GM19455 (cell line): Measurements from ENCODE around the gene EPS8.

ENCODE experiments used
- ATAC-seq: cut with Tn5 transposase; IDR thresholded peaks from one replicate; pipeline ENCODE4 v1.9.1; 2021; ENCODE audit not compliant: unreplicated experiment

Gene EPS8

DNA sequence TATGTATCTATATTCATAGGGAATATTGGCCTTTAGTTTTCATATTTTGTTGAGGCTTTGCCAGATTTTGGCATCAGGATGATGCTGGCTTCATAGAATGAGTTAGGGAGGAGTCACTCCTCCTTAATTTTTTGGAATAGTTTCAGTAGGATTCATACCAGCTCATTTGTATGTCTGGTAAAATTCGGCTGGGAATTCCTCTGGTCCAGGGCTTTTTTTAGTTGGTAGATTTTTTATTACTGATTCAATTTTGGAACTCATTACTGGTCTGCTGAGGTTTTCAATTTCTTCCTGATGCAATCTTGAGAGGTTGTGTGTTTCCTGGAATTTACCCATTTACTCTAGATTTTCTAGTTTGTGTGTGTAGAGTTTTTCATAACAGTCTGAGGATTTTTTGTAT, 175.2 kb downstream of the EPS8 start:
- no peak for ATAC-seq

DNA sequence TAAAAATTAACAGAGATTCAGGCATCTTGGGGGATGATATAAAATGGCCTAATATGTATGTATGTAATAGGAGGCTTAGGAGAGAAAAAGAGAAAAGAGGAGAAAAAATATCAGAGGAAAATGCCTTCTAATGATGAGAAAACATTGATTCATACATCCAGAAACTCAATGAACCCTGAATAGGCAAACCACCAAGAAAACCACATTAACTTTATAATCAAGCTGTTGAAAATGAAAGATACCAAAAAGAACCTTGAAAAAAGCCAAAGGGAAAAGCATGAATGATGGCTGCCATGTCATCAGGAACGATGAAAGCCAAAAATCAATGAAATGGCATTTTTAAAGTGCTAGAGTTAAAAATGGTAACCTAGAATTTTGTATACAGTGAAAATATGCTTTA, 180.2 kb downstream of the EPS8 start:
- no peak for ATAC-seq

DNA sequence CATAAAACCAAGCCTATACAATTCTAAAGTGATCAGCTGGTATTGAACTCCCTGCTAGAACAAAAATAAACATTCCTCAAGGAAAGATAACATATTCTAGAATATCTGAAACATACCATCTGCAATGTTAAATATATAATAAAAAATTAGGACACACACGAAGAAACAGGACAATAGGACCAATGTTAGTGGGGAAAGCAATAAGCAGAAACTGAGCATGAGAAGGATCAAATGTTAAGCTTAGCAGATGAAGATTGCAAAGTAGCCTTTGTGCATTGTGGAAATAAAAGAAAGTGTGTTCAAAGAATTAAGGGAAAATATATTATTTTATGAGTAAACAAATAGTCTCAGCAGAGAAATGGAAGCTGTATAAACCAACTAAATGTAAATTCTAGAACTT, 180.8 kb downstream of the EPS8 start:
- no peak for ATAC-seq

DNA sequence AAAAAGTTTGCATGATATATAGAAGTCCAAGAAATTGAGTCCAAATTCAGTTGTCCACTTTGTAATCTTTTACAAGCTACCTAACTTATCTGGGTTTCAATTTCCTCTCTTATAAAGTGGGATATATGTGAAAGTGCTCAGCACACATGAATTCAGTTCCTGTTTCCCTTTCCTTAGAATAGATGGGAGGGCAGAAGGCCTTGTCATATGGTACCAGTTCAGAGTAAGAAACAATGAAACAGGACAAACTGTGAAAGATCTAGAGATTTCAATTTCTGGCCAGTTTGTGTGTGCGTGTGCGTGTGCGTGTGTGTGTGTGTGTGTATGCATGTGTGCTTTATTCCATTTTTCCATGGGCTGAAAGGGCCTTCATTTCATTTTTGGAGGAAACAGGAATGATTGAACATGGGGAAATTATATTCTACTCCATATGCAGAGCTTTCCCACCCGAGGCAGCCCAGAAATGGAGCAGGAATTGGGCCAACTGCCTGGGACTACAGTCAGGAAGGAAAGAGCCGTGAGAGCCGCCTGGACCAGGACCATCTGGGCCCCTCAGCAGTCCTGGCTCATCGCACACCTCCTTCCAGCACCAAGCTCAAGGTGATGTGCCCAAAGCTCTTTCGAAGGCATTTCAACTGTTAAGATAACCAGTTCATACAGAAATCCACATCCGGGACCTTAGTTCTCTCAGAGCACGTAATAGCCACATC, 183.2 kb downstream of the EPS8 start:
- ATAC-seq = no peak

DNA sequence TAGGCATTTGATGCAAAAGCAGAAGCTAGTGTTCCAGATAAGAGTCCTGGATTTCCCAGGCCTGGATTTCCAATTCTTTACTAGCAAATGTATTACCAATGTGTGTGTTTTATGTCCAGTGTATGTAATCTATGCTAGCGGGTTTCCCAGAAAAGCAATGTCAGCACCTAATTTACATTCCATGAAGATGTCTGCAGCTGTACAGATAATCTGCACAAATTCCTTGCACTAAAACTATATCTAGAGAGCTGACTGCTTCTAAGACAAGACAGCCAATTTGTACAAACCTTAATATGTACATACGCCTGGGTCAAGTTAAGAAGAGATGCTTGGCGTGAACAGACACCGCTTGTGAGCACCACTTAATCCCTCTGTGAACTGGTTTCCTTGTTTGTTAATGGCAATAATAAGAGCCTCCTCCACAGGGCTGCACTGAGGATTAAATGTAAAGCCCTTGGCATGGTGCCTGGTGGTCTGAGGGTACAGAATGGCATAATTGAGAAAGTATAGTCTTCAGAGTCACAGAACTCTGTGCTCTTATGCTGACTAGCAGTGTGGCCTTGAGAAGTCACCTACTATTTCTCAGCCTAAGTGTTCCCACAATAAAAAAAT, 185.6 kb downstream of the EPS8 start:
- no peak for ATAC-seq

DNA sequence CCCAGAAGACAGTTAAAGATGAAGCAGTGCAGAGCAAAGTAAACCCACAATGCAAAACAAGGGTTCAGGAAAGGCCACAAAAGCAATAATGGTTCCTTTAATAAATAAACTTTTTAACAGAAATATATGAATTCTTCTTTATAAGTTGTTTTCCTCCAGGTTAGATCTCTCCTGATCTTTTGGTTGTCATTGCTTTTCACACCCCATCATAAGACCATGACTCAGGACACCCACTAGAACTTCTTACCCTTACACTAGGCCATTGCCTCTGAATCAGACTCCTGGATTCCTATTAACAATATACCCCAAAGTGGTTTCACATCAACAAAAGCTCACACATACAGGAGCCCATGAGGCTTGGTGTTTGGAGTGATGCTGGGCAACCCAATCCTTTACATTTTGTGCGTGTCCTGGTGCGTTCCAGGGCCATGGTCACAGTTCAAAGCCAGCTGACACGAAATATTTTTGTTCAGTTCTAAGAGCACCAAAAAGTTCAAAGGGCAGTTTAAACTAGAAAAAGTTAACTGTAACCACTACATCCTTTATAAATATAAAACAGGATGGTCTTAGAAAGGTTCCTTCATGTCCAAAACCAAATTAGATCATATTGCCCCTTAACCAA, 187.0 kb downstream of the EPS8 start:
- ATAC-seq = no peak

DNA sequence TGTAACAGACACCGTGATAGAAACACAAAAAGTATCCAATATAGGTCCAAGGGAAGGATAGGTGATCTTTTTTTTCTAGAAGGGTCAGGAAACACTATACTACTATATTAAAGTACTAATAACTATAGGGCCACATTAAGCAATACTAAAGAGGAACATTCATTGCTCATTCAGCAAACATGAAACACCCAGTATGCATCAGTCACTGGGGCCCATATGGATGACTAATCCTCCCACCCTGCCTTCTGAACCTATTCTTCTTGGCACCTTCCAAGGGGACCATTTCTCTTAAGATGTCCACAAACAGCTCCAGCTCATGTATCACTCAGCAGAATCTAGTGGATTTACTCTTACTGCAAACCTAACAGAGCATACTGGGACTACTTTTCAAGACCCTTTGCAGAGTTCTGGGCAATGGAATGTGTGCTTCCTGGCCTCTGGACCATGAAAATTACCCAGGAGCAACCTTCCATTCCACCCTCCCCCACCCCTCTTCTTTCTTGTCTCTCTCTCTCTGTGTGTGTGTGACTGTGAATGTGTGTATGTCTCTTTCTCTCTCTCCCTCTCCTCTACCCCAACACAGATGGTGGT, 187.9 kb downstream of the EPS8 start:
- no peak for ATAC-seq

DNA sequence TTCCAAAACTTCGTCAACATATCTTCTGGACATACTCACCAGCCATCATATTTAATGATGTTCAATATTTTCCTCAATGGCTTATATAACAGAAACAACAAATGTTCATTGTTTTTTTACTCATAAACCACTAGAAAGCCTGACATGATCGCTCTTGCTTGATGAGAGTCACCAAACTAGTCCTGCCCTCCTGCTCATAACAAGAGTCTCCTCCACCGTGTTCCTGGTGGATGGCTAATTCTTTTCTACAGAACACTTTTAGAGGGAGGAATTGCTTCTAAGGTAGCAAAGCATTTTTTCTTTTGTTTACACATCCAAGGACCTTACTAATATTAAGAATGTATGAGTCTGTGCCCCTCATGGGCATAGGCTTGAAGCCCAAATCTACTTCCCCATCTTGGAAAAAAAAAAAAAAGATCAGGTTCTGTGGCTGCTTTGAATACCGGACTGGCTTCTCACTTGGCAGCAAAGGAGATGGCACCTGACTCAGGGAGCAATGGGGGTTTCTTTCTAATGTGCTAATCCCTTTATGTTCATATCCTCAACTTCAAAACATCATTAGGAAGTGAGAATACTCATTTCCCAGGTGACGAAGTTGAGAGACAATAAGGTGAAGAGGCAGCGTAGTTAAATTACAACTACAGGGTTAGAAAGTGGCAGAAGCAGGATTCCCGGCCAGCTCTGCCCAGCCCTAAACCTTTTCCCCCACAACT, 188.8 kb downstream of the EPS8 start:
- no peak for ATAC-seq

DNA sequence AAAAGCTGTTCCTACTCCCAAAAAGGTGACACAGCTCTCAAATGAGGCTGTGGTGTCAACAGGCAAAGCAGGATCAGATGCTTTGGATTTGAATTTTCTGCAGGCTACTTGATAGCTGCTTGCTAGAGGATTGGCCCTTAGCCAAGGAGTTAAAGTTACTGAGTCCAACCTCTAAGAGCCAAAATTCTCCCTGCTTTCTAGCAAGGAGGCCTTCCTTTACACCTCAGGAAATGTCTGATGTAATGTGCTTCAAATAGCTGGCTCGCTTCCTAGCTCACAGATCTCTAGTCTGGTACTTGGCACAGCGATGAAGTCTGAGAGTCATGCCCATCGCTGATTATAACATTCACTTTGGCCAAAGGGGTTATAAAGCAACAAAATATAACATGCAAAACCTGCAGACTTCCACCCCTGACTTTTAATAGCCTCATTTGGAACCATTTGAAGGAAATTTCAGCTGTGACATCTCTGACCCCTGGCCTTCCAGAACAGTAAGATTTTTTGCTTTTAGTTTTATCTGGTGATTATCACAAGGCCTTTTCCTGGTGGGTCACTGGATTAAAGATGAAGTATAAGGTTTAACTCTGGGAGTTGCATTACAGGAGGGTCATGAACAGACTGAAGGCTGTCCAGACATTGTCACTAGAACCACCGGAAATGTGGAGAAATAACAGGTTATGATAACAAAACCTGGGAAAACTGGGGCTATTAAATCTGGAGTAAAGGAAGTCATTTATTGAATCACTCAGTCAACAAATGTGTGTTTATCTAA, 189.7 kb downstream of the EPS8 start:
- ATAC-seq = no peak

DNA sequence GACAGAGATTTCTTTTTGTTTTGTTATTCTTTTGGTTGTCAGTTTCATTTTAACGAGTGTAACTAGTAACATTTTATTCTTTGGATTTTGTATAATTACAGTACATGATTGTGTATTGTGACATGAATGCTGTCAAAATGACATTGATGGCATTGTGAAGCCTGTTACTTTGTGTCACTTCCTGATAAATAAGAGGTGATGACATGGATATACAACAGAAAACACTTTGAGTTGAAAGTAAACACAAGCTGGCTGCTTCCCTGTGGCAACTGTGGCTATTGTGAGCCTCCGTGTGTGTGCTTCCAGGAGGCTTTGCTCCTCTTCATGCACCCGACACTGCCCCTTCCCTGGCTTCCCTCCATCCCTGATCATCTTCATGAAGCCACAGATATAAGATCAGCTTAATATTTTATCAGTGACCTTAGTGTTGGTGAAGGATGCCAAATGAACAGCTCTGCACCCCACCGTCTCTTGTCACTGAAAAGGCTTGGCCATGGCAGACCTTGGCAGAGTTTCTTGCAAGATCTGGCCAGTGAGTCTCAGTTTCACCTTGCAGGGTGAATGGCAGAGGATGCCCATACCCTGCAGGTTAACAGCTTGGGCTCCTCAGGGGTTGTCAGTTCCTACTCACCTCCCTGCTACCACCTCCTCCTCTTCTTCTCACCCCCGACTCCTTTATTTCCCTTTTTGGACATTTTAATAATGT, 191.9 kb downstream of the EPS8 start:
- ATAC-seq = no peak

DNA sequence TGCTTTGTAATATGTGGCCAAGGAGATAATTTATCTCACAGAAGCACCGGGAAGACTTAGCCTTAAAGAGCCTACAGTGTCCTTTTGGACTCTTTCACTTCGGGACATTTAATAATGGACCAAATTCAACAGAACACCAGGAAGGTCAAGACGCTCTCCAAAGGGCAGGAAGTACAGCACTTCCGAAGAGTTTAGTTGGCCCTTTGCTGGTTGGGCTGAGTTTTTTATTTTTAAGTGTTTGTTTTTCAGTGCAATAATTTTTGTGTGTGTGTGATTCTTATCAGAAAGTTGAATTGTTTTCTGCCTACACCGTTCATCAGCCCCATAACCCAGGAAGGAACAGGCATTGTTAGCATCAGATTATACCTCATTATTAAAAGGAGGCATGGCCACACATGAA, 193.0 kb downstream of the EPS8 start:
- ATAC-seq = no peak

DNA sequence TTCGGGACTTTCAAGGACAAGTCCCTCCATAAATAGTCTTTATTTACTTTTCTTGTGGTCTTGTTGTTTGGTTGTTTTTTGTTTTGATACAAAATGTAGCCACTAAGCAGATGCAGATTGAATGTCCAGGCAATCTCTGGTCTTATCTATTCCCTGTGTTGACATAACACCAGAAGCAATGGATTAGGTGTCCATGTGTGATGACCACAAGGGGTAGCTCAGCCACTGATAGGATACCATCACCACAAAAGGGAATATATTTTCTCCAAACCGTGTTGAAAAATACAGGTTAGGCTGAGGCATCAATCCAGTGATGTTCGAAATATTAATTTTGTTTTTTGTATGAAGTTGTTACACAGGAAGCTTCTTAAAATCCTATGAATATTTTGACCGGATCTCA, 196.3 kb downstream of the EPS8 start:
- no peak for ATAC-seq

DNA sequence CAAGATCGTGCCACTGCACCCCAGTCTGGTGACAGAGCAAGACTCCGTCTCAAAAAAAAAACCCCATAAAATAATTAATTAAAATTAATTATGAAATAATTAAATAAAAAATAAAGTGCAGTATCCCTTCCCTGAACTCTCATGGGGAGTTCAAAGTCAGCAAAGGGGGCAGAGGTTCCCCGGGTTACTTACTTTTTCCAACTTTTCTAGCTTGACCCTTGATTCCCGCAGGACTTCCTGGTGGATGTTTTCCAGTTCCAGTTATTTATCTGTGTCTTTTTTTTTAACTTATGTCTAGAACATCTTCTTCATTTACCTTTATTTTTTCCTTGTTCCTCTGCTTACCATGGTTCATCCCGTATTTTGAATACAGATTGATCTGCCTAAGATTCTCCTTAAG, 197.4 kb downstream of the EPS8 start:
- ATAC-seq = no peak

DNA sequence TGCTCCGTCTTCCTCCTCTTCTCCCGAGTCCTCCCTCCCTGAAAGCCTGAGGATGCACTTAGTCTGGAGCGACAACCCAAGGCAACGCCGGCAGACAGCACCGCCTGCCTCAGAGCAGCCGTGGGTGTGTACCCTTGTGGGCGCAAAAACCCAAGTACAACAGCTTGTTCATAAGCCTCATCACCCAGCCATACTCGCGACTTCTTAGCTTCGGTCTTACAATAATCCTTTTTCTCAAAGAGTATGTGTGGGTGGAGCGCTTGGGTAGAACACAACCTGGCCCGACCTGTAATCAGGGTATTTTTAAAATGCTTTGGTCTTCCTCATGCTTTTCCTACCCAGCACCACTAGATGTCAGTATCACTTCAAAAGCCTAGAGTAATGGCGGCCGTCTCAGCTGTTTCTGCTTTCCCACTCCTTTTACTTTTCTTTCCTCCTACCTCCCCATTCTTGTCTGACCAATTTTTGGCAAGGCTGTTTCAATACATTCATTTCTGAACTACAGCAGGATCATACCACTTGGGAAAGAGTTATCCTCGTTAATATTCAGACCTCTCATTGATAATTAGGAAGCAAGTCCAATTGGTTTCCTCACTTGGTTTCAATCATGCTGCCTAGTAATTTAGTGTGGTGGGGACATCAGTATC, 198.9 kb downstream of the EPS8 start:
- peak; percentile 97 for ATAC-seq

DNA sequence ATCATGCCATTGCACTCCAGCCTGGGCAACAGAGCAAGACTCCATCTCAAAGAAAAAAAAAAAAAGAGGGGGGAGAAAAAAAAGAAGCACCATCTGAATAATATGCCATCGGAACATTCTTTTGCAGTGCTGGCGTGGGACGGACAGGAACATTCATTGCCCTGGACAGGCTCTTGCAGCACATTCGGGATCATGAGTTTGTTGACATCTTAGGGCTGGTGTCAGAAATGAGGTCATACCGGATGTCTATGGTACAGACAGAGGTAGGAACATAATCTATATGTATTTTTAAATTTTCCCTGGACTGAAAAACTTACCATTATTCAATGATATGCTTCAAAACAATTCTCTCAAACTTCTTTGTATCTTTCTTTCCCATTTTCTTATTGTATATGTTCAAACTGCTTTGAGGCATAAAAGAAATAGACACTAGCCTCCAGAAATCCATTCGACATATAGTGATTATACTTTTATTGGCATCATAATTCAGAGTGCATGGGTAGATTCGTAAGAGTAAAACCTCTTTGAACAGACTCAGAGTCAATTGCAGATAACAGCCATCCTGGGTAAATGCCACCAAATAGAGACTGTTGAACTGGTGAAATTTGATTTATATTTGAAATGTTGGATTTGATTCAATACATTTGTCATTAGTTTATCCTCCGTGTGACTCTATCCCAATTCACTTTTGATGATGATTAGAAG, 199.7 kb downstream of the EPS8 start:
- no peak for ATAC-seq

DNA sequence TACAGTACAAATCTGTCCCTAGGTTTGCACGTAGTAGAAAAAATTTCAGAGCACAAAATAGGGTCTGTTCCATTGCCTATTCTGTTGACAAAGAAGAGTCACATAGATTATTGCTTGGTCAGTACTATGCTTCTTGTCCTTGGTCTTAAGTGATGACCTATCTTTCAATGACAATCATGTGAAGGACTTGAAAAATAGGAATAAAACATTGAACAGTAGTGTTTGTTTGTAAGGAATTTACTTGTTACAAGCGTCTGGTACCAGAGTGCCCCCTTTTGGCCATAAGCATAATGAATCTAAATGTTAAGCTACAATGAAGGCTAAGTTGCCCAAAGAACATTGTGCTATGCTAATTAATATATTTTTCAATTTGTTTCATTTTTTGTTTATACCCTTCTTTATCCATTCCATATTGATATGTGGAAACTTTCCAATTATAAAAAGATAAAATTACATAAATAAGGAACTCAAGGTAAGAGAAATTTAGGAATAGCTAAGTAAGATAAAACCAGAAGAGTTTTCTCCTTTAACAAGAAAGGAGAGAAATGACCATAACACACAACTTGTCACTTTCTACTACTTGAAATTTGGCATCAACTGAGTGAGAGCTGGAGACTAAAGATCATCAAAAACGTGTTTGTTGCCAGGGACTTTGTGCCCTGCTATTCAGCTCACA, 204.7 kb downstream of the EPS8 start:
- no peak for ATAC-seq

DNA sequence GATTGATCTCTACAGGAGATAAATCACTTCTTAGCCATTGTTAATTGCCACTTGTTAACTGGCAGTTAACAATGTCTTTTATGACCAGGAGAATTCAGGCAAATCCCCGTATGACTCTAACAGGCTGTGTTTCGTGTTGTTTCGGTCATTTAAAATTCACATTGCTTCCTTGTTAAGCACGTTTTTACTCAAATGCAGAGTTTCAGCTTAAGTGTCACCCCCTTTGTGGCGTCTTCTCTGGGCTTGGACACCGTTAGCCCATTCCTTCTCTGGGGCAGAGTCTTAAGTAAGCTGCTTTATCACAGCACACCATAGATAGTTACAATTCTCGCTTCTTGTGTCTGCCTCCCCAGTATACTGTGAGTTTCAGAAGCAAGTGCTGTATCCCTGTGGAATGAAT, 205.4 kb downstream of the EPS8 start:
- ATAC-seq = no peak

DNA sequence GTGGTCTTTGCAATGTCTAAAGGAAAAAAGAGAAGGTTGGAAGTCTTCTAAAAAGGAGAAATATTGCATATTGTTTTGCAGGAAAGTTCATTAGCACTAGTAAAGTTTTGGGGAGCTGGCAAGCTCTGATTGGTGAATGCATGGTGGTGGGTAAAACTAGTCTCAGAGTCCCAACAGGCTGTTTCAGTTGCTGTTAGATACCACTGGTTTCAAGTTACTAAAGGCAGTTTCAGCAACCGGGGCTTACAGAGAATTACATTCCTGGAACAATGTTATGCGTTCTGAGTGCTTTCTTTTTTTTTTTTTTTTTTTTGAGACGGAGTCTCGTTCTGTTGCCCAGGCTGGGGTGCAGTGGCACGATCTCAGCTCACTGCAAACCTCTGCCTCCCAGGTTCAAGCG, 208.2 kb downstream of the EPS8 start:
- no peak for ATAC-seq

DNA sequence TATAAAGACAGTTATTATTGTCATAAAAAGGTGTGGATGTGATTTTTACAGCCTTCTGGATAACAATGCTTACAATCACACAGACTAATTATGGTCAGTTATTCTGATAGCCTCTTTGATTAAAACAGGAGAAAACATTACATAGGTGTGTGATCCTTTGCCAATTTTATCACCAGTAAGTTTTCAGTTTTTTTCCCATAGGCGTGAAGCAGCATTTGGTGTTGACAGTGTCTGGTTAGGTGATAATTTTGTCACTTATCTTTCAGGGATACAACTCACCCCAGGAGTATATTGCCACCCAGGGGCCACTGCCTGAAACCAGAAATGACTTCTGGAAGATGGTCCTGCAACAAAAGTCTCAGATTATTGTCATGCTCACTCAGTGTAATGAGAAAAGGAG, 208.8 kb downstream of the EPS8 start:
- no peak for ATAC-seq
